Endothelial cell of umbilical vein (primary cell): Measurements from ENCODE around the gene RAB3IL1. TPM values are rescaled to one million over a fixed set of nuclear protein-coding genes. Genes with fewer than 3 reads are reported as not detected.
A peak's percentile ranks its signal among the peaks of the same experiment; 100 is the strongest.

Experiments used
- BruUV-seq: library from RNA; stranded (reverse); fragments of 400-500 nt; replicated peaks from 2 replicates; lab custom pipeline; 2021; lab: Mats Ljungman, UMichigan
- CTCF ChIA-PET: fragments of 300-600, 350-600 bp; sonication (Branson Sonifier 250); formaldehyde crosslinking; loops from one replicate; lab custom pipeline; 2021; ENCODE audit warnings: antibody characterized with exemption, inconsistent platforms; lab: Charles Lee
- POLR2A ChIA-PET: fragments of 300-600, 350-600 bp; sonication (Branson Sonifier 250); formaldehyde crosslinking; loops from one replicate; lab custom pipeline; 2021; ENCODE audit warnings: antibody characterized with exemption, inconsistent platforms; lab: Charles Lee
- DNase-seq: peaks from one replicate; pipeline ENCODE4 v3.0.0-alpha.2; 2011; ENCODE audit warnings: low read depth, low spot score
- FAIRE-seq: peaks from 2 replicates; lab custom pipeline; 2011; peaks lifted over from hg19 to GRCh38; lab: Jason Lieb, UNC
- H2AFZ ChIP-seq: 2 replicates; pipeline ENCODE4 v1.6.0; 2012; ENCODE audit warnings: low read depth, low read length, control low read depth, inconsistent platforms
- H3K27ac ChIP-seq: 2 replicates; pipeline ENCODE4 v1.5.1; 2011; ENCODE audit warnings: low read depth, mild to moderate bottlenecking, control low read depth, low read length, moderate library complexity; ENCODE audit not compliant: insufficient read depth
- H3K27me3 ChIP-seq, 2 experiments: 2 replicates each; pipeline versions ENCODE4 v1.6.0 to v1.6.1; 2011; ENCODE audit warnings: low read length in 2 of 2, mixed read lengths in 1 of 2; ENCODE audit not compliant: control insufficient read depth in 2 of 2, insufficient read depth in 2 of 2
- H3K36me3 ChIP-seq, 2 experiments: 2 replicates in 1 of 2; 3 replicates in 1 of 2; pipeline ENCODE4 v1.5.1; 2011; ENCODE audit warnings: low read length in 2 of 2, mild to moderate bottlenecking in 1 of 2, moderate library complexity in 1 of 2; ENCODE audit not compliant: control insufficient read depth in 2 of 2, insufficient read depth in 2 of 2; ENCODE audit errors: extremely low read depth in 1 of 2
- H3K4me1 ChIP-seq: 3 replicates; pipeline ENCODE4 v1.5.1; 2011; ENCODE audit warnings: mild to moderate bottlenecking, low read length; ENCODE audit not compliant: control insufficient read depth, insufficient read depth; ENCODE audit errors: extremely low read depth
- H3K4me2 ChIP-seq: 2 replicates; pipeline ENCODE4 v1.6.1; 2011; ENCODE audit warnings: low read length, control low read depth, mixed read lengths; ENCODE audit not compliant: insufficient read depth
- H3K4me3 ChIP-seq, 3 experiments: fragments of 200-600 bp in 1 of 3; sonication (generic), shearing (Covaris generic) in 1 of 3; replicated peaks in 1 of 3; 2 replicates each; pipeline ENCODE4 v1.5.1; 2011 to 2016; ENCODE audit warnings: control low read depth in 3 of 3, low read length in 3 of 3, mild to moderate bottlenecking in 2 of 3, inconsistent platforms in 1 of 3, low read depth in 1 of 3, moderate library complexity in 1 of 3; ENCODE audit not compliant: insufficient read depth in 1 of 3
- H3K79me2 ChIP-seq: 2 replicates; pipeline ENCODE4 v1.6.0; 2012; ENCODE audit warnings: low read length, inconsistent platforms; ENCODE audit not compliant: control insufficient read depth, insufficient read depth
- H3K9ac ChIP-seq: replicated peaks from 2 replicates; pipeline ENCODE3; 2011; ENCODE audit warnings: low read length, control low read depth; ENCODE audit not compliant: insufficient read depth; ENCODE audit errors: extremely low read depth
- H3K9me1 ChIP-seq: replicated peaks from 3 replicates; pipeline ENCODE4 v1.6.0; 2011; ENCODE audit warnings: mild to moderate bottlenecking, low read length; ENCODE audit not compliant: control insufficient read depth, insufficient read depth; ENCODE audit errors: extremely low read depth
- H3K9me3 ChIP-seq: replicated peaks from 2 replicates; pipeline ENCODE4 v1.5.1; 2012; ENCODE audit warnings: low read length, inconsistent platforms; ENCODE audit not compliant: control insufficient read depth, insufficient read depth
- H4K20me1 ChIP-seq: replicated peaks from 2 replicates; pipeline ENCODE3; 2011; ENCODE audit warnings: mild to moderate bottlenecking, low read length; ENCODE audit not compliant: control insufficient read depth, insufficient read depth; ENCODE audit errors: extremely low read depth
- EZH2 ChIP-seq: IDR thresholded peaks from 2 replicates; pipeline ENCODE4 v1.6.1; 2012; ENCODE audit warnings: borderline replicate concordance, low read depth, mild to moderate bottlenecking, moderate library complexity, low read length, inconsistent platforms; ENCODE audit not compliant: severe bottlenecking
- FOS ChIP-seq: IDR thresholded peaks from 2 replicates; pipeline ENCODE4 v1.6.1; 2011; ENCODE audit warnings: mild to moderate bottlenecking, low read length, moderate library complexity, borderline replicate concordance; ENCODE audit not compliant: insufficient read depth
- GATA2 ChIP-seq: IDR thresholded peaks from 2 replicates; pipeline ENCODE4 v1.7.0; 2011; ENCODE audit warnings: low read depth, mild to moderate bottlenecking, moderate library complexity, mixed read lengths, low read length; ENCODE audit not compliant: insufficient read length, insufficient read depth
- MYC ChIP-seq: IDR thresholded peaks from one replicate; pipeline ENCODE4 v1.6.1; 2011; ENCODE audit warnings: mild to moderate bottlenecking, low read depth, low read length
- POLR2A ChIP-seq: IDR thresholded peaks from 2 replicates; pipeline ENCODE4 v1.6.1; 2012; ENCODE audit warnings: low read depth, mild to moderate bottlenecking, control low read depth, low read length
- dilution Hi-C: fragments of 300-500 bp; cut with MboI; formaldehyde crosslinking; loops from one replicate; pipeline ENCODE4 v1.15.0; 2019; ENCODE audit warnings: low sequenced_read_pairs; ENCODE audit not compliant: extremely low pct_ligation_motif_present
- intact Hi-C: fragments of 100-400 bp; cut with micrococcal nuclease; formaldehyde crosslinking; loops from one replicate; pipeline ENCODE4 v1.10.0; 2022
- polyA plus RNA-seq, 4 experiments: library from polyadenylated mRNA; depleted of rRNA in 3 of 4; stranded (reverse) in 3 of 4; unstranded in 1 of 4; fragments of >200 nt; gene quantifications; 2 replicates each; pipeline versions ENCODE4 v1.2.1 to v1.2.3, GENCODE V29; 2011 to 2012; ENCODE audit warnings: missing spikeins in 1 of 4
- total RNA-seq: library from RNA; stranded (reverse); gene quantifications from 2 replicates; pipeline ENCODE4 v1.2.3, GENCODE V29; 2021
- TF ChIP-seq, protein P1 (sequence below), 2 donors: IDR thresholded peaks; 1 replicate in 1 of 2; 2 replicates in 1 of 2; pipeline ENCODE4 v1.5.1; 2011; ENCODE audit warnings: low read length in 2 of 2, mild to moderate bottlenecking in 2 of 2, moderate library complexity in 2 of 2, control low read depth in 1 of 2, inconsistent platforms in 1 of 2, low read depth in 1 of 2; ENCODE audit not compliant: insufficient read depth in 1 of 2; ENCODE audit errors: extremely low read depth in 1 of 2

Gene RAB3IL1
- total and polyA plus RNA-seq, 2 donors (not counting 3 experiments of a cell fraction or from before 2014, with no cell fraction given), result 1.8 to 3.6 TPM

DNA sequence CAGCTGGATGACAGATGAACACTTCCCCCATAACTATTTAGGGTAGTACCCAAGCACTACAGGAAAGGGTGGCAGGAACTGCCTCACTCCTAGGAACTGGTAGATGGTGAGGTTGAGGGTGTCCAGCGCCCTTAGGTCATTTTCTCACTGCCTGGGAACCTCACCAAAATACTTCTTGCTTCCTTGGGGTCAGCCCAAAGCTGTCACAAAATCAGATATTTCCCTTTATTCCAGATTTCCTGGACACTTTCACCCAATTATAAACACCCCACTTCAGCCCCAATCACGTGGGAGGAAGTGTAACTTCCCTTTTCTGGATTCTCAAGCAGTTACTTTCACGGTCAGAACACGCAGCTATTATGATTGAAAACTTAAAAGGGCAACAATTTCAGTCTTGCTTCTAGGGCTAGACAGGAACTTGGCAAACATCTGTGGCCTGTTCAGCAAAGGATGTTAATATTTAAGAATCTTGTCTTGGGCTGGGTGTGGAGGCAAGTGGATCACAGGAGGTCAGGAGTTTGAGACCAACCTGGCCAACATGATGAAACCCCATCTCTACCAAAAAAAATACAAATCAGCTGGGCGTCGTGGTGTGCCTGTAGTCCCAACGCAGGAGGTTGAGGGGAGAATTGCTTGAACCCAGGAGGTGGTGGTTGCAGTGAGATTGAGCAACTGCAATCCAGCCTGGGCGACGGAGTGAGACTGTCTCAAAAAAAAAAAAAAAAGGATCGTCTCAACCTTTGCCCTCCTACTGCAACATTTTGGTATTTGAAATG is 46.1 kb upstream of the RAB3IL1 start:
- intact Hi-C loops (no loop called here), dilution Hi-C loops (no loop called here)
- Histone ChIP-seq H2AFZ (no peak overlapping the region), H3K27me3 (no peaks in the 10 kb centered on the region), H3K27ac (no peak overlapping the region), H4K20me1 (no peaks in the 10 kb centered on the region), H3K4me2 (no peak overlapping the region), H3K4me3 (no peak overlapping the region), H3K9me3 (no peaks in the 10 kb centered on the region), H3K9me1 (no peaks in the 10 kb centered on the region), H3K9ac (no peak overlapping the region), H3K79me2 (peaks cover 35% of the 10 kb centered on the region), H3K4me1 (peaks cover 28% of the 10 kb centered on the region), H3K36me3 (peaks cover 15% of the 10 kb centered on the region in 2 experiments)
- ChIA-PET POLR2A (interaction anchor here (0.6 to 1.8 kb wide), 8 partner anchors 9 to 166 kb away, joined by 3 to 8 read pairs (median 4); no protein-coding TSS in a partner anchor), CTCF (interaction anchor here (1.0 to 11.1 kb wide), 7 partner anchors 16 to 166 kb away, joined by 3 to 147 read pairs (median 4); no protein-coding TSS in a partner anchor)
- FAIRE-seq (peak; percentile 89), DNase-seq (peak; percentile 41)
- no peak for TF ChIP-seq EZH2
- TF ChIP-seq, protein P1, sequence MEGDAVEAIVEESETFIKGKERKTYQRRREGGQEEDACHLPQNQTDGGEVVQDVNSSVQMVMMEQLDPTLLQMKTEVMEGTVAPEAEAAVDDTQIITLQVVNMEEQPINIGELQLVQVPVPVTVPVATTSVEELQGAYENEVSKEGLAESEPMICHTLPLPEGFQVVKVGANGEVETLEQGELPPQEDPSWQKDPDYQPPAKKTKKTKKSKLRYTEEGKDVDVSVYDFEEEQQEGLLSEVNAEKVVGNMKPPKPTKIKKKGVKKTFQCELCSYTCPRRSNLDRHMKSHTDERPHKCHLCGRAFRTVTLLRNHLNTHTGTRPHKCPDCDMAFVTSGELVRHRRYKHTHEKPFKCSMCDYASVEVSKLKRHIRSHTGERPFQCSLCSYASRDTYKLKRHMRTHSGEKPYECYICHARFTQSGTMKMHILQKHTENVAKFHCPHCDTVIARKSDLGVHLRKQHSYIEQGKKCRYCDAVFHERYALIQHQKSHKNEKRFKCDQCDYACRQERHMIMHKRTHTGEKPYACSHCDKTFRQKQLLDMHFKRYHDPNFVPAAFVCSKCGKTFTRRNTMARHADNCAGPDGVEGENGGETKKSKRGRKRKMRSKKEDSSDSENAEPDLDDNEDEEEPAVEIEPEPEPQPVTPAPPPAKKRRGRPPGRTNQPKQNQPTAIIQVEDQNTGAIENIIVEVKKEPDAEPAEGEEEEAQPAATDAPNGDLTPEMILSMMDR (IDR thresholded peaks at IDR 0.05; ENCODE audit: extremely low read depth in 1 of 2, insufficient read depth in 1 of 2, low read depth in 1 of 2, low read length in 2 of 2), result no peak
- TF ChIP-seq POLR2A, result peak; percentile 71
- TF ChIP-seq MYC, result no peak
- TF ChIP-seq GATA2, result no peak
- no peak for TF ChIP-seq FOS
- BruUV-seq, result no TSS peak
